HG03439 (cell line): ENCODE data around the gene PHF2.

Source experiments
- ATAC-seq: cut with Tn5 transposase; IDR thresholded peaks from one replicate; pipeline ENCODE4 v1.9.1; 2021; ENCODE audit warnings: mild to moderate bottlenecking, moderate library complexity; ENCODE audit not compliant: unreplicated experiment

Gene PHF2

DNA sequence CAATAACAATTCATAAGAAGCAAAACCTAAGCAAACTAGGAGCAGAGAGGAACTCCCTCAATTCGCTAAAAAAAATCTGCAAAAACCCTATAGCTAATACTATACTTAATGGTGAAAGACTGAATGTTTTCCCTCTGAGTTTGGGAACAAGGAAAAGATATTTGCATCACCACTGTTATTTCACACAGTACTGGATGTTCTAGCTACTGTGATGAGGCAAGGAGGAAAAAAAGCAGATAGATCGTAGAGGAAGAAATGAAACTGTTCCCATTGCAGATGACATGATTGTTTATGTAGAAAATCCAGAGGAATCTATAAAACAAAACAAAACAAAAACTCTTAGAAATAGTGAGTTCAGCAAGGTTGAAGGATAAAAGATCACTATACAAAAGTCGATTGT, 116.7 kb downstream of the PHF2 start:
- ATAC-seq = no peak

DNA sequence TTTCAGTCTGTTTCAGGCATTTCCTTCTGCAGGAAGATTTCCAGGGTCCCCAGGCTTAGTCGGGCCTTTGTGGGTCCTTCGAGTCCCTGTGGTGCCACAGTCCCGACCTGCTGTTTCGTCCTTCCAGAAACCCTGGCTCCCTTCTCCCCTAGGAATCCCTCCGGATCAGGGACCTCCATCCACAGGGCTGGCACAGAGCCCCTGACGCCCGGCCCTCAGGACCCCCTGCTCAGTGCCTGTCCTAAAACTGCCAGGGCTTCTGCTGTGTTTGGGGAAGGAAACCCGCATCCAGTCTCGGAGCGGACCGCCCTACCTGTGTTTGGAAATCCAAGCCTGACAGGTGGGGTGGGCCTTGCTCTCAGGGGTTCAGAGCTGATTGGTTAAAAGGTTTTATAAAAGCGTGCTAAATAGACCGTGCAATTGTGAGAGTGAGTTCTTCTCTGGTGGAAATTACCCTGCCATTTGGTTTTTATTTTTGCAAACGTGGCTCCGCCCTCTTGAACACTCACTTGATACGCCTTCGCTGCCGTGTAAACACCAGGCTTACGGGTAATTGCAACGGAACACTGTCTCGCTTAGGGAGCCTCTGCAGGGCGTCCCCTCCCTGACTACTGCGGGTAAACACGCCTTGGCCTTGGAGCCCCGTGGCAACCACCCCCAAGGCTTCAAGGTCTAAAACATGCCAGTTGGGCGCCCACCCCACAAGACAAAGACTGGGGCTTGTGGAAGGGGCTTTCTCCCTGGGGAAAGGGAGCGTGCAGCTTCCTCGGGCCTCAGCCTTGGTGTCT, 121.2 kb downstream of the PHF2 start:
- no peak for ATAC-seq

DNA sequence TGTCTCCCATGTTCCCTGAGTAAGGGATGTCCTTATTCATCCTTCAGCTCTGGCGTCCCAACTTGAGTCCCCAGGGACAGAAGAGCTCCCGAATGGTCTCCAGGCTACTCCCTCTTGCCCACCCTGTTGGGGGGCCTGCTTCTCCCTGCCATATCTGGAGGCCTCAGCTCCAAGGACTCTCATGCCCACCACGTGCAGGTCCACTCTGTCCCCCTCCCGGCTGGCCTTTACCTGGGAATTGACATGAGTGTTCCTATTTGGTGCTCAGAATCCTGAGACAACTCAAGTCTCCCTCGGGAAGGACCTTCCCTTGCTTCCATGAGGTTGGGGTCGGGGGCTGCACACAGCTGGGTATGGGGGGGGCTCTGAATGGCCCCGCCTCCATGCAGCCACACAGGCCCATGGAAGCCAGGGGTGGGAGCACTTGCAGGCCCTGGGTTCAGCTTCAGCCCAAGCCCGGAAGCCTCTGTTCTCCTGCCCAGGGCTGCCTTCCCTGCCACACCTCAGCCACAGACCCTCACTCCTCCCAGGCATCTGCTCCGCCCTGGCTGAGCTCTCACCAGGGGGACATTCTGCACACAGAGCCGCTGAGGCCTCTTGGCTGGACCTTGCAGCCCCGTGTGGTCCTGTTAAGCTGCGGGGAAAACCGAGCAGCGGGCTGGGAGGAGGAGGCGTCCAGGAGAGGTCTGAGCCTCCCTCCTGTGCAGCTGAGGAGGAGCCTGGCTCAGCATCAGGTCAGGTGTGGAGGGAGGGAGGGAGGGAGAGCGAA, 121.9 kb downstream of the PHF2 start:
- no peak for ATAC-seq

DNA sequence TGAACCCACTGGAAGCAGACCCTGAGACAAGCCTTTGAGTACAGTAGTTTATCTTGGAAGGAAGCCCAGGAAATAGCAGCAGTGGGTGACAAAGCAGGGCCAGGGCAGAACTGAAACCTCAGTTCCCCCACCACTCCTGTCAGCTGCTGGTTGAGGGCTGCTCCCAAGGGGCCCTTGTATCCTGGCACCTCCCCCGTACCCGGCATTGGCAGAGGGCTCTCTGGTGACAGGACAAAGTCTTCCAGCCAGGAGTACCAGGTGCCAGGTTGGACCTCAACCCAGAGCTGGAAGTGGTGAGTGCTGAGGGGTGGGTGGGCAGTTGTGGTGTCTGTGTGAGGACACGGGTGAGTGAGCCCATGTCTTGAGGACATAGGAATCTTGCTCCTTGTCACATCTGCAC, 123.3 kb downstream of the PHF2 start:
- no peak for ATAC-seq

DNA sequence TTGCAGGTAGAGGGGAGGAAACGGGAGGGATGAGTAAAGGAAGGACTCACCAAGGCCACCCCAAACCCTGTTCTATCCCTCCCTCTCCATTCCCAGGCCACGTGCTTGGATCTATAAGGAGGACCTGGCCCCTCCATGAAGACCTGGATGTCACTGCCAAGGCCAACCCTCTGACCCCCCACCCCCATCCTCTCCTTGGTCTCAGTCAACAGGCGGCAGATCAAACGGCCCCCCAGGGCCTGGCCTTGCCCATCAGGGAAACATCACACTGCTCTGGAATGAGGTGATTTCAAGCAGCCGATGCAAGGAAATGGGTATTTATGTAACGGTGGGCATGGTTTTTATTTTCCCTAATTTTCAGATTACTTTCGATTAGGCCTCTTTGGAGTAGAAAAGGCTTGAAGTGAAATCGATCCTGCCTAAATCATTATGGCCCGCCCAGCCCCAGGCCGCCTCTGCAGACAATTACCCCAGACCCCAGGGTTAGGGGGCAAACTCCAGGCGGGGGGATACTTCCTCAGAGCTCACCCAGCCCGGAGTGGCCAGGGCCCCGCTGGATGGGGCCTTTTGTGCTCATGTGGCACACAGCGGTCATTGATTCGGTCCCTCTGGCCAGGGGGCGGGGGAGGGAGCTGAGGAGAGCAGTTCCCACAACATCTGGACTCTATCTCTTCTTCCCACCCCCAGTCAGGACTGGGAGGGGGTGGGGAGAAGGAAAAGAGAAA, 125.3 kb downstream of the PHF2 start:
- no peak for ATAC-seq

DNA sequence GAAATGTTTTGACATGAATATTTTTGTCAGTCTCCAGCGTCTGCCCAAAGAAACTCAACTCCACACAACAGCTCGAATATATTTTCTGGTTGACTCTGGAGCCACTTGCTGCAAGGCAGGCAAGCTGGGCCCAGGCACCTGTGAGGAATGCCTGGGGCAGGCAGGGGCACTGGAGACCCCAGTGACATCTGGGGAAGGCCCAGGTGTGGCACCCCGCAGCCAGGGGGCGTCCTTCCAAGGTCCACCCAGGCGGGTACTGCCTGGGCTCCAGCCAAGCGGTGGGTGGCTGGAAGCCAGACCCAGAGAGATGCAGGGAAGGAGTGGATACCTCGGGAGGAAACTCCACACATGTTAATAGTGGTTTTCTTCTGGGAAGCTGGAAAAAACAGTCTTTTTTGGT, 125.9 kb downstream of the PHF2 start:
- no peak for ATAC-seq

DNA sequence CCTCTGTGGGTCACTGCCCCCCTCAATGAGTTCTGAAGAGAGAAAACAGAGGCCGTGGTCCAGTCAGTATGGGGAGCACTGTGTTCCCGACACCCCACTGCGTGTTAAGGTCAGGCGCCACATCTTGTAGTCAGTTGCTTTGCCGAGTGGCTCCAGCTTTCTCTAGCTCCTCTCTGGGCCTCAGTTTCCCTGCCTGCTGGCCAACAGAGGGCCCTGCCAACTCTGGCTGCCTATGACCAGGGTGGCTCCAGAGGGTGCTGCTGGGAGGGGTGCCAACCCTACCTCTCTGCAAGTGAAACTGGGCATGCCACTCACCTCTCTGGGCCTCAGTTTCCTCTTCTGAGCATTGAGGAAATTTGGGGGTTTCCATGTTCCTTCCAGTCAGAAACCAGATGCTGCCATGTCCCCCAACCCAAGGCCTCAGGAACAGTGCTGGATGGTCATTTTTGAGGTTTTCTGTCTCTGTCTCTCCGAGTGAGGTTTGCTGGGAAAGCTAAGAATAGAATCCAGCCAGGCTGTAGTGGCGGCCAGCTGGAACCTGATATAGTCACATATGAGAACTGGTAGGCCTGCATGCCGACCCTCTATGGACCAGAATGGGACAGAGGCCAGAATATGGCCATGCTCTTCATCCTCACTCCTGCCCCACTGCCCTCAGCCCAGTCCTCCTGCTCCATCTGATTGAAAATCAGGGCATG, 132.1 kb downstream of the PHF2 start:
- ATAC-seq = no peak

DNA sequence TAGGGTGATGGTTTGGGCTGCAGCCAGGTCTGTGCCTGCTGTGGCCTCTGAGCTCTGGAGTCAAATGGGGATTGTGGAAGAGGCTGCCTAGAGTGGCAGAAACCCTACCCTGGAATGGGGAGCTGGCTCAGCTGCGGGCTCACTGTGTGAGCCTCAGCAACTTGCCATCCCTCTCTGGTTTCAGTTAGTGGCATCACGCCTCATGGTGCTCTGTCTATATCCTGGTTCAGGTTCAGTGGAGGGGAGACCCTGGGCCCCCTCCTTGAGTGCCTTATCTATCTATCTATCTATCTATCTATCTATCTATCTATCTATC, 132.6 kb downstream of the PHF2 start:
- no peak for ATAC-seq

DNA sequence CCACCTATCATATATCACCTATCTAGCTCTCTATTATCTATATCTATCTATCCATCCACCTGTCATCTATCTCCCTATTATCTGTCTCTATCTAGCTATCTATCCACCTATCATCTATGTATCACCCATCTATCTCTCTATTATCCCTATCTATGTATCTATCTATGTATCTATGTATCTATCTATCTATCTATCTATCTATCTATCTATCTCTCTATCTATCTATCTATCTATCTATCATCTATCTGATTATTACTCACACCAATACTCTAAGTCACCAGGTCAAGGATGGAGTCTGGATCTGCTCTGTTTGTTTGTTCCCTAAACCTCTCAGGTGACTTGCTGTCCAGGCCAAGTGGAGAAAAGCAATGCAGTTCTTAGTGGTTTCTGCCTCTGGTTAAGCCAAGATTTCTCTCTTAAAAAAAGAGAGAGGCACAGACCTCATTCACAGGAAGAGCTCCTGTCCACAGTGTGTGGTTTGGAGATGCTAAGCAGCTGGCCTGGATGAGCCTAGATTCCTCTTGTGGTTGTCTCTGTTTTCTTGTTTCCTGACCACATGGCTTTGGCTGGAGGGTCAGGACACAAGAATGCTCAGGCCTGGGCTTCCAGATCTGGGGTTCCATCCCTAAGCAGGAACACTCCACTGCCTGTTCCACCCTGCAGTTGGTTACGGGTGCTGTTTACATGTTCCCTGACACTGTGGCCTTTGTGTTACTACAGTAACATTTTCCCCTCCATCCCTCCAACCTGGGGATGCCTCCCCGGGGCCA, 133.4 kb downstream of the PHF2 start:
- no peak for ATAC-seq

DNA sequence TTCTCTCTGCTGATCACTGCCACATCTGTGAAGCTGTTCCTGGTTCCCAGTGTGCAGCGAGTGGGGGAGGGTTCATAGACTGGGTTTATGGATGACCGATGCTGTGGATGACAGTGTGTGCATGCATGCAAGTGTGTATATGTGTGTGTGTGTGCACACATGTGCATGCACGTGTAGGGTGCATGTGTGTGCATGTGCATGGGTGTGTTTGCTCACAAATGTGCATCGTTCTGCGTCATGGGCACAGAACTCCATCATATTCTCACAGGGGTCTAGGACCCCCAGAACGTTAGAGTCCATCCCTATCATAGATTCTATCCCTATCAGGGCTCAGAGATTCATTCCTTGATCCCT, 134.0 kb downstream of the PHF2 start:
- no peak for ATAC-seq

DNA sequence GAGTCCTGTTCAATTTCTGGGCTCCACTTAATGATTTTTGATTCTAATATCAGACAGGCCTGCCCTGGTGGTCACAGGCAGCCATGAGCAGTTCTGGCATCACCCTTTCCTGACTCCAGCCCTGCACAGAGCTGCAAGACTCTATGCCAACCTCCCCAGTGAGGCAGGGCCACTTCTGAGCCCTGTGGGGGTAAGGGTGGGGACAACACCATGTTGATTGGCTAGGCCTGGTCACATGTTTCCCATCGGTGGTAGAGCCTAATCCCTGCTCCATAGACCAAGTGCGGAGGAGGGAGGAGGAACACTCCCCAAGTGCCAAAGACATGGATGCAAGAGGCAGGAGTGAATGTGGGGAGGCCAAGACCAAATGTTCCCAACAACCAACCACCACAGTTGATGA, 134.6 kb downstream of the PHF2 start:
- ATAC-seq = no peak

DNA sequence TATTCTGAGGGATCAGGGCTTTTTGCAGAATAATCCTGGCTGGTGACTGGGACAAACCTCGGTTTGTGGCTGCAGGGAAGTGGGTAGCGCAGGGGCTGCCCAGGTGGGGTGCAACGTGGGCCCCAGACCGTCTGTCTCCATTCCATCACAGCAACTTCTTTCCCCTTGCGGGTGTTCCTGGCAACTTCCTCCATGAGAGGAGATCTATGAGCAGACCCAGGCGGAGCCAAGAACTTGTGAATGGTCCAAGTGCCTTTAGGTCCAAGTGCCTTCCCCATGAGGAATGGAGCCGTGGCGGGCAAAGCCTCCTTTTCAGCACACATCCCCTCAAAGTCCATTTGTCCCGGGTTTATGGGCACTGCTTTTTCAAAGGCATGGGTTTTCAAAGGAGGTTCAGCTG, 136.5 kb downstream of the PHF2 start:
- ATAC-seq = no peak

DNA sequence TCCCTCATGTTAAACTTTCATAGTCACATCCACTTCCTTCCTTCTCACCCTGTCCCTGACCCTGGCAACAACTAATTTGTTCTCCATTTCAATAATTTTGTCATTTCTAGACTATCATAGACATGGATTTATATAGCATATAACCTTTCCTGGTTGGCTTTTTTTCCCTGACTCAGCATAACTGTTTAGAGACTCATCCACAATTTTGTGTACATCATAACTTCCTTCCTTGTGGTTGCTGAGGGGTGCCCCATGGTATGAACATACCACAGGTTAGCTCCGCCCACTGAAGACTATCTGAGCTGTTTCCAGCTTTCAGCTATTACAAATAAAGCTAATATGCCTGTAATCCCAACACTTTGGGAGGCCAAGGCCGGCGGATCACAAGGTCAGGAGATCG, 137.3 kb downstream of the PHF2 start:
- ATAC-seq = no peak

DNA sequence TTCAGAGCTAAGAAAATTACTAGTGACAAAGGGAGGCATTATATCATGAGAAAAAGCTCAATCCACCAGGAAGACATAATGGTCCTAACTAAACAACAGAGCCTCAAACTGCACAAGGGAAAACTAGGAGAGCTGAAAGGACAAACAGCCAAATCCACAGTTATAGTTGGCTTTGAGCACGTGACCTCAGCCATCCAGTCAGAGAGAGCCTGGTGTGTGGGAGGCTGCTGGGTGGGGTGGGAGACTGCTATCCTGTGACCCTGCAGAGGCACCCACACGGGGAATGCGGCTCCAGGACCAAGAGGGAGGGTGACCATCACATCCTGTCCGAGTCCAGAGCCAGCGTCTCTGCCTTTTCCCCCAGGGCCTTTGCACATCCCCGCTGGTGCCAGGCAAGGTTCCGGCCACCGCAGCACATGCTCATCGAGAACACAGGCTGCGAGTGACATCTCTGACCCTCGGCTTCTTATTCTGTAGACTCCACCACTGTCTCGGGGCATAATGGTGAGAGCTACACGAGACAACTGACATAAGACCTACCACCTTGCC, 145.1 kb downstream of the PHF2 start:
- ATAC-seq = no peak

DNA sequence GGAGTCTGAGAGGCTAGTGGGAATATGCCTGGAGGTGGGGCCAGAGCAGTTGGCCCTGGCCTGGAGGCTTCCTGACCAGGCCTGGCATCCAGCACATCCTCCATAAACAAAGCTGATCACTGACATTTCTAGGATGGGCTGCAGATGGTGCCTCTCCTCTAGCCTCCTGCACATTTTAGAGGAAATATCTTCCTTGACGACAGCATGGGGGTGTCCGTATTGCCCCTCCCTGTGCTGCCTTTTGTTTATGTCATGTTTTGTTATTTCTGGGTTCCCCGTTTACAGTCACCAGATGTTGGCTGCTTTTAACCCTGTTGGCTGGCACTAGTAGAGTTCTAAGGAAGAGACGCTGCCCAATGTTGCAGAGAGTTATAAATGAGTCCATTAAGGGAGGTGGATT, 148.5 kb downstream of the PHF2 start:
- ATAC-seq = no peak

DNA sequence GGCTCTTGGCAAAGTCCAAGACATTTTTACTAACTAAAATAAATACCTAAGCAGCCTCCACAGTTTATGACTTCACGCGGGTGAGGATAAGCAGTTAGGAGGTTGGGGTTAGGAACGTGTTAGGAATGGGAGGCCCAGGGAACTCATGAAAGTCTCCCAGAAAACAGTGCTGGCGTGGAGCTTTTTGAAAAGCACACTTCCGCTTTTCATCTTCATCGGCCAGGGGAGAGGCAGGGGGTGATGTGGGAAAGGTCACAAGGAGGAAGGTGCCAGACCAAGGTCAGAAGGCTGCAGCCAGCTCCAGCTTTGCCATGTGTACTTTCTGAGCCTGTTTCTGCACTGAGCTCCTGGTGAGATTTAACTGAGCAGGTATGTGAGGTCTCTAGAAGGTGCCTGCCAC, 149.0 kb downstream of the PHF2 start:
- no peak for ATAC-seq

DNA sequence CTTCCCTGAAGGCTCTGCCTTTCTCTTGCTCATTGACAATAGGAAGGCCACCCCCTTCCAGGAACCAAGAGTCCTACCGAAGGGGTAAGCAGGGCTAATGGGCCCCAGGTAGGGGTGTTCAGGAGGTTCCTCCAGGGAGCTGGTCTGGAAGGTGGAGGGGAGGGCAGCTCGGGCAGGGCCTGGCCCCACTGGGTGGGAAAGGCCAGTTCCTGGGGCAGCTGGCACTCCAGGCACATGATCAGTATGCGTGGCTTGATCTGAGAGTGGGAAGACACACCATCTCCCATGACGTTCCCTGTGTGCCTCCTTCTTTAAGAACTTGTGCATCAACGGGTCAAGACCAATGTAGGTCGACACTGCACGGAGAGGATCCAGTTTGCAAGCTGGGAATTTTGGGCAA, 149.8 kb downstream of the PHF2 start:
- no peak for ATAC-seq
